ENCODE data around the gene DMBT1.

GRCh38 chr10:122618461-122619165, 58.1 kb downstream of the DMBT1 start:
- TF ChIP-seq CTCF (IDR thresholded peaks at IDR 0.05) (no peak), POLR2A (IDR thresholded peaks at IDR 0.05) (no peak), POLR2AphosphoS5 (IDR thresholded peaks at IDR 0.05; ENCODE audit: insufficient read depth in 1 of 2, low read depth in 1 of 2) (no peak)
